ENCODE data around the gene SCFD1.

- TF ChIP-seq GATA2 (IDR thresholded peaks at IDR 0.05; ENCODE audit: low read depth, low read length): no peak
- TF ChIP-seq GATA3 (IDR thresholded peaks at IDR 0.05; ENCODE audit: low read depth, low read length): no peak
Measured at GRCh38 chr14:30710876-30711275, 88.8 kb downstream of the SCFD1 start.

All from SH-SY5Y (cell line).